IMR-90 (cell line): ENCODE data around the gene CCDC170.

Experiments used
- FOS ChIP-seq: fragments of 150-350 bp; IDR thresholded peaks from 2 replicates; pipeline ENCODE4 v1.6.1; 2016; ENCODE audit warnings: low read depth, low read length
- TF ChIP-seq, protein P1 (sequence below): conservative IDR thresholded peaks from 2 replicates; pipeline ENCODE4 v1.5.1; 2012; ENCODE audit warnings: mild to moderate bottlenecking, low read depth, low read length, improper control_type of control experiment

DNA sequence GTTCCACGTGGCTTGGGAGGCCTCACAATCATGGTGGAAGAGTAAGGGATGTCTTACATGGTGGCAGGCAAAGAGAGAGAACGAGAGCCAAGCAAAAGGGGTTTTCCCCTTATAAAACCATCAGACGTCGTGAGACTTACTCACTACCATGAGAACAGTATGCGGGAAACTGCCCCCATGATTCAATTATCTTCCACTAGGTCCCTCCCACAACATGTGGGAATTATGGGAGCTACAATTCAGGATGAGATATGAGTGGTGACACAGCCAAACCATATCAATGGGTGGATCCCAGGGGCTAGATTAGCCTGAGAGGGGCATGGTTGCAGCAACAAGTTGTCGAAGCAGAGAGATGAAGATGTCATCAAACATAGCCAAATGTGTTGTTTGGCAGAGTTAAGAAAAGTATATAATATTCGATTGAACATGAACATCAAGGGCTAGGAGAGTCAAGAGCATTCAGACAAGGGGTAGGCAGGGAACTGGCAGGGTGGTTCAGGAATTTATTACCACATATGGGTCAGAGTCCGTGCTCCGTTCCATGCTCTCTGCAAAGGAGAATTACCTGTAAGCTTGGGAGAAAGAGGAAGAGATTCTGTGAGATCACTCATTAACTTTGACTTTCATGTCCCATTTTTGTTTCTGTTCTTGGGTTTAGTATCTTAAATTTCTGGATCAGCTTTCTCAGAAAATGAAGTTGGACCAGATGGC lies 98.8 kb downstream of the CCDC170 start:
- TF ChIP-seq, protein P1, sequence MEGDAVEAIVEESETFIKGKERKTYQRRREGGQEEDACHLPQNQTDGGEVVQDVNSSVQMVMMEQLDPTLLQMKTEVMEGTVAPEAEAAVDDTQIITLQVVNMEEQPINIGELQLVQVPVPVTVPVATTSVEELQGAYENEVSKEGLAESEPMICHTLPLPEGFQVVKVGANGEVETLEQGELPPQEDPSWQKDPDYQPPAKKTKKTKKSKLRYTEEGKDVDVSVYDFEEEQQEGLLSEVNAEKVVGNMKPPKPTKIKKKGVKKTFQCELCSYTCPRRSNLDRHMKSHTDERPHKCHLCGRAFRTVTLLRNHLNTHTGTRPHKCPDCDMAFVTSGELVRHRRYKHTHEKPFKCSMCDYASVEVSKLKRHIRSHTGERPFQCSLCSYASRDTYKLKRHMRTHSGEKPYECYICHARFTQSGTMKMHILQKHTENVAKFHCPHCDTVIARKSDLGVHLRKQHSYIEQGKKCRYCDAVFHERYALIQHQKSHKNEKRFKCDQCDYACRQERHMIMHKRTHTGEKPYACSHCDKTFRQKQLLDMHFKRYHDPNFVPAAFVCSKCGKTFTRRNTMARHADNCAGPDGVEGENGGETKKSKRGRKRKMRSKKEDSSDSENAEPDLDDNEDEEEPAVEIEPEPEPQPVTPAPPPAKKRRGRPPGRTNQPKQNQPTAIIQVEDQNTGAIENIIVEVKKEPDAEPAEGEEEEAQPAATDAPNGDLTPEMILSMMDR: no peak
- no peak for TF ChIP-seq FOS
